Fibroblast of peridontal ligament (primary cell): Measurements from ENCODE around the gene PTPRN2.
"Not testable (repeated sequence)": the region's sequence is repeated elsewhere in the genome, so short reads cannot be mapped to it uniquely, and the experiment has no call there.

Source experiments
- DNase-seq: peaks from one replicate; pipeline ENCODE4 v3.0.0-alpha.2; 2010; ENCODE audit errors: extremely low read depth

PTPRN2 gene

GRCh38 chr7:158550886-158551452 lies 36.7 kb downstream of the PTPRN2 start:
- DNase-seq, result no peak

GRCh38 chr7:158550394-158550700 lies 37.3 kb downstream of the PTPRN2 start:
- no peak for DNase-seq

GRCh38 chr7:158549616-158550393 lies 37.8 kb downstream of the PTPRN2 start:
- no peak for DNase-seq

GRCh38 chr7:158549176-158549615 lies 38.4 kb downstream of the PTPRN2 start:
- no peak for DNase-seq

- no peak for DNase-seq
These were observed 38.9 kb downstream of the PTPRN2 start for GRCh38 chr7:158548726-158549125.

GRCh38 chr7:158547817-158548216 lies 39.8 kb downstream of the PTPRN2 start:
- DNase-seq, result no peak

- DNase-seq, result no peak
These were observed 41.0 kb downstream of the PTPRN2 start for GRCh38 chr7:158546626-158547025.

- no peak for DNase-seq
These were observed 41.4 kb downstream of the PTPRN2 start for GRCh38 chr7:158546214-158546613.

GRCh38 chr7:158544708-158545107 lies 42.9 kb downstream of the PTPRN2 start:
- no peak for DNase-seq

GRCh38 chr7:158543840-158544239 lies 43.8 kb downstream of the PTPRN2 start:
- no peak for DNase-seq

GRCh38 chr7:158542651-158543566 lies 44.7 kb downstream of the PTPRN2 start:
- DNase-seq, result no peak

- no peak for DNase-seq
These were observed 46.1 kb downstream of the PTPRN2 start for GRCh38 chr7:158541346-158542010.

GRCh38 chr7:158539711-158540146 lies 47.9 kb downstream of the PTPRN2 start:
- DNase-seq, result no peak

GRCh38 chr7:158538156-158538946 lies 49.3 kb downstream of the PTPRN2 start:
- no peak for DNase-seq

GRCh38 chr7:158537516-158537882 lies 50.1 kb downstream of the PTPRN2 start:
- no peak for DNase-seq

- no peak for DNase-seq
These were observed 50.6 kb downstream of the PTPRN2 start for GRCh38 chr7:158536871-158537515.

GRCh38 chr7:158535079-158535478 lies 52.5 kb downstream of the PTPRN2 start:
- DNase-seq, result no peak

- no peak for DNase-seq
These were observed 53.0 kb downstream of the PTPRN2 start for GRCh38 chr7:158534598-158534997.

GRCh38 chr7:158534134-158534515 lies 53.5 kb downstream of the PTPRN2 start:
- not testable (repeated sequence) for DNase-seq

GRCh38 chr7:158533386-158534133 lies 54.1 kb downstream of the PTPRN2 start:
- DNase-seq, result no peak
